GM12878 (cell line): ENCODE measurements around the gene CCBE1. TPM values are rescaled to one million over a fixed set of nuclear protein-coding genes. Genes with fewer than 3 reads are reported as not detected.

Experiments
- ATAC-seq: fragments of 200-7000 bp; cut with Tn5 transposase; 3 replicates; pipeline ENCODE4 v1.9.1; 2020; ENCODE audit warnings: mild to moderate bottlenecking, moderate library complexity
- BruUV-seq: library from RNA; stranded (reverse); fragments of 400-500 nt; replicated peaks from 2 replicates; lab custom pipeline; 2021; lab: Mats Ljungman, UMichigan
- CTCF ChIA-PET: fragments of 300-600 bp; sonication (Branson Sonifier 250); formaldehyde crosslinking; extraction: SDS; loops from one replicate; lab custom pipeline; 2021; ENCODE audit warnings: inconsistent platforms; lab: Yijun Ruan, JAX
- POLR2A ChIA-PET: fragments of 350-600 bp; formaldehyde crosslinking; extraction: SDS; loops from one replicate; lab custom pipeline; 2021; ENCODE audit warnings: inconsistent platforms; lab: Charles Lee
- RAD21 ChIA-PET: fragments of 300-600 bp; sonication (Branson Sonifier 250); formaldehyde crosslinking; loops from one replicate; lab custom pipeline; 2023; ENCODE audit warnings: antibody characterized with exemption; ENCODE audit not compliant: unreplicated experiment; lab: Charles Lee
- SMC1A ChIA-PET: fragments of 300-600 bp; sonication (Branson Sonifier 250); formaldehyde crosslinking; loops from one replicate; lab custom pipeline; 2023; ENCODE audit not compliant: unreplicated experiment, uncharacterized antibody; lab: Charles Lee
- DNase-seq: peaks from one replicate; pipeline ENCODE4 v3.0.0-alpha.2; 2011; ENCODE audit warnings: low read depth, low spot score
- FAIRE-seq: peaks from 3 replicates; lab custom pipeline; 2011; peaks lifted over from hg19 to GRCh38; lab: Jason Lieb, UNC
- H2AFZ ChIP-seq: 2 replicates; pipeline ENCODE4 v1.6.0; 2011; ENCODE audit warnings: low read depth, low read length, control low read depth; ENCODE audit not compliant: control insufficient read depth
- H3K27ac ChIP-seq: 2 replicates; pipeline ENCODE4 v1.5.1; 2011; ENCODE audit warnings: control low read depth; ENCODE audit not compliant: control insufficient read depth, insufficient read depth
- H3K27me3 ChIP-seq, 2 experiments: replicated peaks in 1 of 2; 2 replicates each; pipeline versions ENCODE4 v1.6.0 to v1.6.1; 2011; ENCODE audit warnings: low read length in 1 of 2; ENCODE audit not compliant: control insufficient read depth in 2 of 2, insufficient read depth in 2 of 2
- H3K36me3 ChIP-seq, 2 experiments: 2 replicates each; pipeline ENCODE4 v1.5.1; 2011; ENCODE audit warnings: low read length in 1 of 2; ENCODE audit not compliant: control insufficient read depth in 2 of 2, insufficient read depth in 2 of 2
- H3K4me1 ChIP-seq: 2 replicates; pipeline ENCODE4 v1.6.1; 2011; ENCODE audit warnings: mild to moderate bottlenecking, low read length, moderate library complexity, mixed read lengths; ENCODE audit not compliant: control insufficient read depth, insufficient read depth
- H3K4me2 ChIP-seq: 2 replicates; pipeline ENCODE4 v1.6.0; 2011; ENCODE audit warnings: control low read depth; ENCODE audit not compliant: control insufficient read depth, insufficient read depth
- H3K4me3 ChIP-seq: fragments of 200-600 bp; sonication (generic); 2 replicates; pipeline ENCODE4 v1.5.1; 2016
- H3K79me2 ChIP-seq: 2 replicates; pipeline ENCODE4 v1.6.0; 2011; ENCODE audit warnings: low read length; ENCODE audit not compliant: control insufficient read depth, insufficient read depth
- H3K9ac ChIP-seq: 2 replicates; pipeline ENCODE4 v1.8.0; 2011; ENCODE audit warnings: low read length, control low read depth, mixed read lengths; ENCODE audit not compliant: control insufficient read depth, insufficient read depth
- H3K9me3 ChIP-seq: replicated peaks from 3 replicates; pipeline ENCODE4 v1.5.1; 2011; ENCODE audit warnings: mild to moderate bottlenecking, low read length; ENCODE audit not compliant: control insufficient read depth, insufficient read depth
- H4K20me1 ChIP-seq: 2 replicates; pipeline ENCODE4 v1.6.0; 2011; ENCODE audit not compliant: control insufficient read depth, insufficient read depth
- CHD2 ChIP-seq: IDR thresholded peaks from 2 replicates; pipeline ENCODE4 v1.6.1; 2011; ENCODE audit warnings: low read depth, low read length, improper control_type of control experiment, borderline replicate concordance
- CHD4 ChIP-seq: fragments of 200-600 bp; sonication (generic); IDR thresholded peaks from 2 replicates; pipeline ENCODE4 v1.6.1; 2016; ENCODE audit warnings: mild to moderate bottlenecking
- CREB1 ChIP-seq: IDR thresholded peaks from 2 replicates; pipeline ENCODE4 v1.6.1; 2012; ENCODE audit warnings: low read depth, mild to moderate bottlenecking, inconsistent platforms
- NR2C1 ChIP-seq: fragments of 450-650 bp; IDR thresholded peaks from 2 replicates; pipeline ENCODE4 v1.6.1; 2017; ENCODE audit warnings: antibody characterized with exemption, mild to moderate bottlenecking, moderate library complexity
- PKNOX1 ChIP-seq: fragments of 450-650 bp; IDR thresholded peaks from 2 replicates; pipeline ENCODE4 v1.6.1; 2016; ENCODE audit warnings: mild to moderate bottlenecking
- RFX5 ChIP-seq: IDR thresholded peaks from 2 replicates; pipeline ENCODE4 v1.6.1; 2011; ENCODE audit warnings: low read depth, low read length, improper control_type of control experiment
- ZZZ3 ChIP-seq: IDR thresholded peaks from 2 replicates; pipeline ENCODE4 v1.6.1; 2011; ENCODE audit warnings: low read depth; ENCODE audit not compliant: control insufficient read depth, insufficient read length
- WGBS: methylation state at CpG from one replicate; pipeline ENCODE4 v1.1.6; 2016; ENCODE audit warnings: low lambda C conversion rate; ENCODE audit not compliant: insufficient replicate concordance, insufficient coverage; ENCODE audit errors: missing lambda C conversion rate; 5-methylcytosine and 5-hydroxymethylcytosine counted together
- in situ Hi-C: fragments of 300-500 bp; cut with MboI; formaldehyde crosslinking; loops from 9 replicates; pipeline ENCODE4 v1.14.3; 2018; ENCODE audit warnings: mixed read lengths
- intact Hi-C: fragments of 100-400 bp; cut with micrococcal nuclease; formaldehyde crosslinking; loops from one replicate; pipeline ENCODE4 v1.14.2; 2022; ENCODE audit not compliant: unreplicated experiment
- polyA plus RNA-seq, 11 experiments: library from polyadenylated mRNA; depleted of rRNA in 4 of 11; unstranded in 6 of 11; stranded (reverse) in 5 of 11; fragments of >200 nt; fragmentation: Nextera tagmentation in 4 of 11; fragmentation: Illumina TruSeq in 1 of 11; extraction: Ambion mirVana in 4 of 11; extraction: Trizol in 1 of 11; gene quantifications; 1 replicate in 1 of 11; 2 replicates in 10 of 11; pipeline versions ENCODE4 v1.2.1 to v1.2.3, GENCODE V29; 2011 to 2016; ENCODE audit warnings: inconsistent platforms in 2 of 11, missing spikeins in 2 of 11, low read depth in 1 of 11
- total RNA-seq, 4 experiments: library from RNA; depleted of rRNA in 3 of 4; stranded (reverse); fragments of >200 nt in 3 of 4; fragmentation: Illumina TruSeq in 1 of 4; extraction: Trizol in 1 of 4; gene quantifications; 2 replicates each; pipeline versions ENCODE4 v1.2.1 to v1.2.3, GENCODE V29; 2013 to 2021

Gene CCBE1
- total and polyA plus RNA-seq, 10 of the 15 experiments (the other 5 are each of a cell fraction or from before 2014, with no cell fraction given): 0.03 to 0.49 (median 0.04) TPM; not detected in 7

DNA sequence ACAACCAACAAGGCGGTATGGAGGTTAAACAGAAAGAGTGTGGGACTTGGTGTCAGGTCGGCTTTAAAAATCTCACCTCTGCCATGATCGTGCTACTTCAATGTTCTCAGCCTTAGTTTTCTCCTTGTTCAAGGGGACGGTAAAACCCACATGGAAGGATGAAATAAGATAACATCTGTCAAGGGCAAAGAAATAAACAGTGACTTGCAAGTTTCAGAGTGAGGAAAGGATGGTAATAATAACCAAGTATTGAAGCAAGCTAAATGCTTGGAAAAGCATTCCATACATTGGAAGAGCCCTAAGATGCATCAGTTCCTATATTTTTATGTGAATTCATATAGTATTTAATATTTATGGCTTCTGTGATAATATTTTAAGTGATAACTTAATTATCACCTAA is 308.4 kb downstream of the CCBE1 start:
- H3K4me2 ChIP-seq: no peak overlapping the region
- H3K36me3 ChIP-seq: no peaks in the 10 kb centered on the region
- FAIRE-seq (no peak), DNase-seq (no peak)
- no peaks in the 10 kb centered on the region; a peak in 1 of 4 replicates for H3K27me3 ChIP-seq
- H3K27ac ChIP-seq: no peak overlapping the region
- ChIA-PET RAD21 (no interaction called here), CTCF (interaction anchor here (0.9 to 3.5 kb wide), 6 partner anchors 11 to 140 kb away, joined by 3 to 18 read pairs (median 4); no protein-coding TSS in a partner anchor), POLR2A (no interaction called here), SMC1A (no interaction called here)
- in situ Hi-C loops: no loop called here
- no peak overlapping the region for H2AFZ ChIP-seq
- BruUV-seq: no TSS peak
- WGBS: 51% methylated on average over 4 of the region's 4 CpGs
- H3K79me2 ChIP-seq: no peaks in the 10 kb centered on the region
- no peak for TF ChIP-seq CHD2
- TF ChIP-seq CHD4: no peak
- TF ChIP-seq PKNOX1: no peak
- no peak for TF ChIP-seq NR2C1
- TF ChIP-seq, all 136 proteins: peak for 0
- no peaks in the 10 kb centered on the region for H3K4me1 ChIP-seq
- H4K20me1 ChIP-seq: no peaks in the 10 kb centered on the region
- H3K9ac ChIP-seq: no peak overlapping the region
- no peak for ATAC-seq
- intact Hi-C loops: no loop called here
- H3K9me3 ChIP-seq: no peaks in the 10 kb centered on the region
- H3K4me3 ChIP-seq: no peak overlapping the region

DNA sequence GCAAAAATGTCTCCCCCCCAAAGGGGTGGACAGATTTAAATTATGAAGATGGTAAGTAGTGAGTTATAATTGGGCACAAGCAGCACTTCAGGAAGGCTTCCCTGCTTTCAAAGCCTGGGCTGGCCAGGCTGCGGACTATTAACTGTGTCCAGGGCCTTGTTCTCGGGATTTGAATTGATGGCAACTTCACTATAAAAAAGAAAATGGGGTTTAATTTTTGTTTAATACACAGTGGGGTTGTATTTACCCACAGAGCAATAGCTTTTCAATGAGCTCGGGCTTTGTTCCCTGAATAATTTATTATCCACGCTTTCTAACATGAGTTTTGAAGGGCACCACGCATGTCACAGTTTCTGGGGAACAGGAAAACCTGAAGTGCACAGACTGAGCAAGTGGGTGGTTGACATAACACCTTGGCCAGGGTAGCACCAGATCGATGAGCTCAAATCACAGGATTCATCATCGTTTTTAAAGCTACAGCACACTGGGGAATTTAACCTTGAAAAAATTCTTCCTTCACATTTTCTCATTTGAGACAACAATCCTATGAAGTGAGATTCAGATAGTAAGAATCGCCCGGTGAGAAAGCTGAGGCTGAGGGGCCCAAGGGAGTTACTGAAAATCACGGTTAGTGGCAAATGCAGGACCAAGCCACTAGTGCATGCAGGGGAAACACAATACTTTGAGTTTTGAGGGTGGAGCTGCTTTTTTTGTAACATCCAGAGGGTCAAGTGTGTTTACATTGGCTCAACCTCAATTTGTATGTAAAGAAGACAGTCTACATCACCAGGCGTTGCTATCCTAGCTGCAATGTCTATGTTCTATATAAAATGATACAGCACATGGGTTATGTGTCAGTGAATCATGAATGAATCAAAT is 309.3 kb downstream of the CCBE1 start:
- ChIA-PET RAD21 (no interaction called here), CTCF (interaction anchor here (0.9 to 3.5 kb wide), 4 partner anchors 9 to 79 kb away, joined by 3 to 18 read pairs (median 4); no protein-coding TSS in a partner anchor), POLR2A (no interaction called here), SMC1A (interaction anchor here (0.7 kb wide), 1 partner anchor 299 kb away, joined by 3 read pairs; no protein-coding TSS in a partner anchor)
- intact Hi-C loops: no loop called here
- no peak overlapping the region for H2AFZ ChIP-seq
- no peaks in the 10 kb centered on the region for H3K9me3 ChIP-seq
- H4K20me1 ChIP-seq: no peaks in the 10 kb centered on the region
- no peak overlapping the region for H3K4me3 ChIP-seq
- DNase-seq (no peak), FAIRE-seq (no peak), ATAC-seq (no peak)
- BruUV-seq: no TSS peak
- no peaks in the 10 kb centered on the region for H3K79me2 ChIP-seq
- WGBS: 29% methylated on average over 11 of the region's 11 CpGs
- H3K27me3 ChIP-seq: no peaks in the 10 kb centered on the region; a peak in 1 of 4 replicates
- H3K4me2 ChIP-seq: no peak overlapping the region
- no peaks in the 10 kb centered on the region for H3K4me1 ChIP-seq
- no peak overlapping the region for H3K9ac ChIP-seq
- TF ChIP-seq RFX5 (no peak), CREB1 (no peak), ZZZ3 (no peak)
- in situ Hi-C loops: no loop called here
- no peak overlapping the region for H3K27ac ChIP-seq
- H3K36me3 ChIP-seq: no peaks in the 10 kb centered on the region
